GM23338 (cell line): ENCODE measurements around the gene SASH1. TPM values are rescaled to one million over a fixed set of nuclear protein-coding genes. Genes with fewer than 3 reads are reported as not detected.

Experiments
- ATAC-seq: fragments of 200-7000 bp; cut with Tn5 transposase; 3 replicates; pipeline ENCODE4 v1.9.1; 2020
- DNase-seq: peaks from one replicate; pipeline ENCODE4 v3.0.0-alpha.2; 2015; ENCODE audit warnings: low spot score
- H2AFZ ChIP-seq: fragments of 200-600 bp; sonication (generic); 2 replicates; pipeline ENCODE4 v1.8.0; 2016; ENCODE audit warnings: antibody characterized with exemption, mild to moderate bottlenecking, moderate library complexity
- H3F3A ChIP-seq: fragments of 200-600 bp; sonication (generic); replicated peaks from 2 replicates; pipeline ENCODE4 v1.8.0; 2017; ENCODE audit warnings: antibody characterized with exemption, mixed run types, low read depth
- H3K27ac ChIP-seq: fragments of 200-600 bp; sonication (generic); 2 replicates; pipeline ENCODE4 v1.6.1; 2016; ENCODE audit warnings: low read depth
- H3K27me3 ChIP-seq: fragments of 200-600 bp; sonication (generic); 2 replicates; pipeline ENCODE4 v1.8.0; 2016; ENCODE audit warnings: mild to moderate bottlenecking, mixed run types, moderate library complexity; ENCODE audit not compliant: insufficient read depth
- H3K36me3 ChIP-seq: fragments of 200-600 bp; sonication (generic); 2 replicates; pipeline ENCODE4 v1.8.0; 2016; ENCODE audit warnings: mild to moderate bottlenecking; ENCODE audit not compliant: insufficient read depth
- H3K4me1 ChIP-seq: fragments of 200-600 bp; sonication (generic); 2 replicates; pipeline ENCODE4 v1.8.0; 2016; ENCODE audit warnings: mild to moderate bottlenecking, moderate library complexity; ENCODE audit not compliant: insufficient read depth
- H3K4me2 ChIP-seq: fragments of 200-600 bp; sonication (generic); 2 replicates; pipeline ENCODE4 v1.7.1; 2017; ENCODE audit warnings: mixed run types
- H3K4me3 ChIP-seq: fragments of 200-600 bp; sonication (generic); 2 replicates; pipeline ENCODE4 v1.6.1; 2016; ENCODE audit warnings: mixed run types
- H3K79me2 ChIP-seq: fragments of 200-600 bp; sonication (generic); replicated peaks from 2 replicates; pipeline ENCODE4 v1.8.0; 2017; ENCODE audit warnings: mild to moderate bottlenecking; ENCODE audit not compliant: insufficient read depth
- H3K9me2 ChIP-seq: fragments of 200-600 bp; sonication (generic); 2 replicates; pipeline ENCODE4 v1.8.0; 2017; ENCODE audit not compliant: insufficient read depth
- H4K20me1 ChIP-seq: fragments of 200-600 bp; sonication (generic); replicated peaks from 2 replicates; pipeline ENCODE4 v1.8.0; 2017; ENCODE audit warnings: mild to moderate bottlenecking; ENCODE audit not compliant: insufficient read depth
- H3K27ac Mint-ChIP-seq: 2 replicates; pipeline ENCODE4 v1.8.0; 2020; ENCODE audit warnings: inconsistent platforms, mild to moderate bottlenecking, moderate library complexity, mixed read lengths
- H3K27me3 Mint-ChIP-seq: 3 replicates; pipeline ENCODE4 v1.8.0; 2022; ENCODE audit warnings: low read depth, mild to moderate bottlenecking, moderate library complexity, mixed read lengths, inconsistent platforms; ENCODE audit not compliant: insufficient read depth, poor library complexity
- H3K36me3 Mint-ChIP-seq: 3 replicates; pipeline ENCODE4 v1.8.0; 2021; ENCODE audit warnings: low read depth, mild to moderate bottlenecking, inconsistent platforms, moderate library complexity, mixed read lengths
- H3K4me1 Mint-ChIP-seq: 3 replicates; pipeline ENCODE4 v1.8.0; 2020; ENCODE audit warnings: mild to moderate bottlenecking, inconsistent platforms, mixed read lengths
- H3K4me3 Mint-ChIP-seq: 3 replicates; pipeline ENCODE4 v1.8.0; 2021; ENCODE audit warnings: moderate library complexity, mild to moderate bottlenecking, inconsistent platforms, mixed read lengths
- H3K9me3 Mint-ChIP-seq: 3 replicates; pipeline ENCODE4 v1.8.0; 2020; ENCODE audit warnings: moderate library complexity, mild to moderate bottlenecking, inconsistent platforms, mixed read lengths
- CREB1 ChIP-seq: fragments of 250-450 bp; sonication (Bioruptor Pico); IDR thresholded peaks from 2 replicates; pipeline ENCODE4 v1.5.0; 2020; ENCODE audit warnings: low read depth, mild to moderate bottlenecking, moderate library complexity
- CTCF ChIP-seq, 2 experiments: fragments of 200-600 bp in 1 of 2; sonication (generic) in 1 of 2; conservative IDR thresholded peaks; 2 replicates each; pipeline versions ENCODE4 v1.5.1 to v1.6.1; 2016 to 2017; ENCODE audit warnings: antibody characterized with exemption in 2 of 2, low read depth in 2 of 2, mild to moderate bottlenecking in 2 of 2, moderate library complexity in 1 of 2
- EZH2phosphoT487 ChIP-seq: fragments of 200-600 bp; sonication (generic); IDR thresholded peaks from one replicate; pipeline ENCODE4 v1.8.1; 2018; ENCODE audit warnings: antibody characterized with exemption; ENCODE audit not compliant: unreplicated experiment
- JUNB ChIP-seq: IDR thresholded peaks from one replicate; pipeline ENCODE4 v1.6.1; 2016; ENCODE audit warnings: antibody characterized with exemption; ENCODE audit not compliant: unreplicated experiment
- POLR2AphosphoS5 ChIP-seq: IDR thresholded peaks from 2 replicates; pipeline ENCODE4 v1.6.1; 2016; ENCODE audit warnings: antibody characterized with exemption, low read depth
- REST ChIP-seq: IDR thresholded peaks from one replicate; pipeline ENCODE4 v1.6.1; 2018; ENCODE audit warnings: antibody characterized with exemption; ENCODE audit not compliant: unreplicated experiment
- STAT1 ChIP-seq: IDR thresholded peaks from one replicate; pipeline ENCODE4 v1.6.1; 2016; ENCODE audit warnings: antibody characterized with exemption; ENCODE audit not compliant: unreplicated experiment
- ZNF114 ChIP-seq: fragments of 250-450 bp; sonication (Bioruptor Pico); IDR thresholded peaks from 2 replicates; pipeline ENCODE4 v1.5.0; 2020; ENCODE audit warnings: mild to moderate bottlenecking, moderate library complexity
- polyA plus RNA-seq: library from polyadenylated mRNA; unstranded; fragments of >200 nt; fragmentation: Nextera tagmentation; extraction: Ambion mirVana; gene quantifications from 2 replicates; pipeline ENCODE4 v1.2.1, GENCODE V29; 2016
- total RNA-seq: library from RNA; depleted of rRNA; stranded (reverse); fragments of >200 nt; shearing (Covaris generic); gene quantifications from 2 replicates; pipeline ENCODE4 v1.2.3, GENCODE V29; 2014
- TF ChIP-seq, protein P1 (sequence below): IDR thresholded peaks from 2 replicates; pipeline ENCODE4 v1.6.1; 2016; ENCODE audit warnings: antibody characterized with exemption

The SASH1 gene
- total and polyA plus RNA-seq, 2 experiments from 2014 or later = 8.2 to 30.2 TPM

DNA sequence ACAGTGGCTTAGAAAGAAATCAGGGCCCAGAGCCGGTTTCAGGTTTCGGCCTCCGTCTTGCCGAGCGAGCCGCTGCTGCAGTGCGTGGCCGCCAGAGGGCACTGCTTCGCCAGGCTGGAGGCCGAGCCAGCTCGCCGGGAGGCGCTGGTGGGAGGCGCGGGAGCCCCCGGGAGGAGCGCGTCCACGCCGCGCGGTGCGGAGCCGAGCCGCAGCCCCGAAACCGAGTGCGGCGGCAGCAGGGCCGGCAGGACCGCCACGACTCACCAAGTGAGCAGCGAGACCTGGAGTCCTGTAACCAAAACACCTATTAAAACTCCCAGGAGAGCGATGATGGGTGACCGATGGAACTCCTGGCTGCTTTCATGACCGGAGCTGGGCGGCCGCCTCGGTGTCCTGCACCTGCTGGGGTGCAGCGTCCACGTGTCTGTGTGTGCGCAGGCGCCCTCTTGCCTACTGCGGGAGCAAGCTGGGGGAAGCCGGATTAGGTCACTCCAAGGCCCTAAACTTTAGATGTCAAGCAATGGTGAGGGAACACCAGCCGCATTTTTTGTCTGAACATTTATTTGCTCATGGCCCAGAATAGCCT, 217.3 kb downstream of the SASH1 start:
- peak; percentile 94 to 97 for TF ChIP-seq CTCF (conservative IDR thresholded peaks at IDR 0.05; ENCODE audit: low read depth in 2 of 2)
- no peak for TF ChIP-seq REST
- Mint-ChIP-seq H3K4me3 (peak overlapping the region; percentile 40; the same call in 2 of the 3 replicates), H3K9me3 (peaks cover 27% of the 10 kb centered on the region; the same call in 2 of the 3 replicates), H3K36me3 (peaks cover 13% of the 10 kb centered on the region; the same call in 2 of the 3 replicates), H3K4me1 (no peaks in the 10 kb centered on the region), H3K27me3 (peaks cover 12% of the 10 kb centered on the region), H3K27ac (no peak overlapping the region)
- Histone ChIP-seq H3K4me2 (peak overlapping the region; percentile 82), H3K79me2 (no peaks in the 10 kb centered on the region), H2AFZ (peak overlapping the region; percentile 86; the same call in 1 of the 2 replicates), H3K4me1 (no peaks in the 10 kb centered on the region), H3F3A (no peaks in the 10 kb centered on the region), H3K27me3 (peaks cover 9% of the 10 kb centered on the region), H3K4me3 (peak overlapping the region; percentile 60), H3K9me2 (no peaks in the 10 kb centered on the region), H3K27ac (no peak overlapping the region), H4K20me1 (no peaks in the 10 kb centered on the region), H3K36me3 (no peaks in the 10 kb centered on the region)
- DNase-seq (peak; percentile 82), ATAC-seq (peak; percentile 90)

GRCh38 chr6:148561629-148562028, 219.0 kb downstream of the SASH1 start:
- Mint-ChIP-seq H3K4me3 (no peak overlapping the region), H3K27me3 (peaks cover 12% of the 10 kb centered on the region), H3K36me3 (peaks cover 8% of the 10 kb centered on the region; the same call in 2 of the 3 replicates), H3K4me1 (no peaks in the 10 kb centered on the region), H3K27ac (no peak overlapping the region), H3K9me3 (peaks cover 16% of the 10 kb centered on the region; the same call in 2 of the 3 replicates)
- Histone ChIP-seq H3K27ac (no peak overlapping the region), H3K4me1 (no peaks in the 10 kb centered on the region), H3K79me2 (no peaks in the 10 kb centered on the region), H3F3A (no peaks in the 10 kb centered on the region), H2AFZ (no peak overlapping the region), H4K20me1 (no peaks in the 10 kb centered on the region), H3K27me3 (peaks cover 9% of the 10 kb centered on the region), H3K36me3 (no peaks in the 10 kb centered on the region), H3K4me2 (no peak overlapping the region), H3K9me2 (no peaks in the 10 kb centered on the region), H3K4me3 (no peak overlapping the region)
- no peak for ATAC-seq
- no peak for DNase-seq
- TF ChIP-seq, protein P1, sequence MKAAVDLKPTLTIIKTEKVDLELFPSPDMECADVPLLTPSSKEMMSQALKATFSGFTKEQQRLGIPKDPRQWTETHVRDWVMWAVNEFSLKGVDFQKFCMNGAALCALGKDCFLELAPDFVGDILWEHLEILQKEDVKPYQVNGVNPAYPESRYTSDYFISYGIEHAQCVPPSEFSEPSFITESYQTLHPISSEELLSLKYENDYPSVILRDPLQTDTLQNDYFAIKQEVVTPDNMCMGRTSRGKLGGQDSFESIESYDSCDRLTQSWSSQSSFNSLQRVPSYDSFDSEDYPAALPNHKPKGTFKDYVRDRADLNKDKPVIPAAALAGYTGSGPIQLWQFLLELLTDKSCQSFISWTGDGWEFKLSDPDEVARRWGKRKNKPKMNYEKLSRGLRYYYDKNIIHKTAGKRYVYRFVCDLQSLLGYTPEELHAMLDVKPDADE = no peak
- no peak for TF ChIP-seq STAT1
- no peak for TF ChIP-seq EZH2phosphoT487
- TF ChIP-seq JUNB = no peak
- TF ChIP-seq POLR2AphosphoS5 = no peak
- no peak for TF ChIP-seq CREB1 (CRISPR knock-in tag)
- no peak for TF ChIP-seq ZNF114 (CRISPR knock-in tag)
